C4-2B (cell line): ENCODE data around the gene SH3RF1.

ENCODE experiments used
- CTCF ChIP-seq: fragments of 450-650 bp; conservative IDR thresholded peaks from 2 replicates; pipeline ENCODE4 v1.5.1; 2017; ENCODE audit warnings: mild to moderate bottlenecking
- ZFX ChIP-seq: fragments of 450-650 bp; IDR thresholded peaks from 2 replicates; pipeline ENCODE4 v1.6.1; 2017

DNA sequence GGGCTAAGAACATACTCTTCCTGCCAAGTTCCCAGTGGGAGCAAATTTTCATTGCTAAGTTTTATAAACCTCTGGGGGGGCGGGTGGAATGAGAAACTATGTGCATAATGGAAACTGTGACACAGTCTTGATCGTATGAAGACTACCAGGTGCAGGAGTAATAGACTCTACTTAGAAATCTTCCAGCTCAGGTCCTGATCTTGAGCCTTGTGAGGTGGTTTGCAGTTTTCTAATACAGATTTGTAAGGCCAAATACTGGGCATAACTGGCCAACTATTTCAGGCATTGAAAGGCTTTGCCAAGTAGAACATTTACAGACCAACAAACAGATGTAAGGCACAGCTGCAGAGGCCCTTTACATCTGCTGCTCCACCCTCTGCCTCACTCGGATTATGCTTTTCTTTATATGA, 171.0 kb downstream of the SH3RF1 start:
- TF ChIP-seq CTCF (no peak), ZFX (no peak)
